Rectal smooth muscle tissue (tissue), 1 donor: Measurements from ENCODE around the gene LRP2.
"Not testable (repeated sequence)": the region's sequence is repeated elsewhere in the genome, so short reads cannot be mapped to it uniquely, and the experiment has no call there.

Experiments
- H3K27ac ChIP-seq: one replicate; pipeline ENCODE4 v1.7.0; 2013; ENCODE audit warnings: low read depth, low read length, inconsistent platforms
- H3K27me3 ChIP-seq: one replicate; pipeline ENCODE4 v1.7.0; 2013; ENCODE audit warnings: low read length; ENCODE audit not compliant: control insufficient read depth, insufficient read depth
- H3K36me3 ChIP-seq: one replicate; pipeline ENCODE4 v1.7.0; 2013; ENCODE audit warnings: low read length; ENCODE audit not compliant: control insufficient read depth, insufficient read depth
- H3K4me1 ChIP-seq: one replicate; pipeline ENCODE4 v1.7.0; 2013; ENCODE audit warnings: low read length; ENCODE audit not compliant: control insufficient read depth, insufficient read depth
- H3K4me3 ChIP-seq: one replicate; pipeline ENCODE4 v1.7.0; 2013; ENCODE audit warnings: low read length
- H3K9ac ChIP-seq: one replicate; pipeline ENCODE4 v1.7.0; 2013; ENCODE audit warnings: low read length

The LRP2 gene

DNA sequence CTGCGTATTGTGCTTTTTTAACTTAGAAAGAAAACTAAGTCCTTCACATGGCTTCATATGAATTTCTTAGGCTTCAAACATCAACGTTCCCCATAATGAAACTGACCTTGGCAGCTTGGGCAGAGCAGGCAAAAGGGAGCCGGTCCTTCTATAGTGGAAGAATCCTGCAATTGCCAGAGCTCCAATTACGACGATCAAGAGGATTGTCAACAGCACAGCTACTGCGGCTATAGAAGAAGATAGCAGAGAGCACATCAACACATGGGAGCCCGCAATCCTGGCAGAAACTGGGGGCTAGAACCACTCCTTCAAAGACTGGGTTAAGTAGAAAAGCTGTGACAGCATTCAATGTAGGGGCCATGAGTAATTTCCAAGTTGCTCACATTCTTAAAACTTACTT lies 223.2 kb downstream of the LRP2 start:
- H3K36me3 ChIP-seq = no peaks in the 10 kb centered on the region
- H3K27me3 ChIP-seq = no peaks in the 10 kb centered on the region
- H3K4me3 ChIP-seq = no peak overlapping the region
- H3K27ac ChIP-seq = no peak overlapping the region
- H3K4me1 ChIP-seq = no peaks in the 10 kb centered on the region
- H3K9ac ChIP-seq = no peak overlapping the region

- Histone ChIP-seq H3K27me3 (no peaks in the 10 kb centered on the region), H3K4me1 (no peaks in the 10 kb centered on the region), H3K4me3 (no peak overlapping the region), H3K36me3 (no peaks in the 10 kb centered on the region), H3K27ac (no peak overlapping the region), H3K9ac (no peak overlapping the region)
Measured at GRCh38 chr2:169137924-169138323, 224.4 kb downstream of the LRP2 start.

- Histone ChIP-seq H3K27me3 (no peaks in the 10 kb centered on the region), H3K4me3 (no peak overlapping the region), H3K36me3 (no peaks in the 10 kb centered on the region), H3K27ac (no peak overlapping the region), H3K9ac (no peak overlapping the region), H3K4me1 (no peaks in the 10 kb centered on the region)
Measured at GRCh38 chr2:169136885-169137534, 225.3 kb downstream of the LRP2 start.

DNA sequence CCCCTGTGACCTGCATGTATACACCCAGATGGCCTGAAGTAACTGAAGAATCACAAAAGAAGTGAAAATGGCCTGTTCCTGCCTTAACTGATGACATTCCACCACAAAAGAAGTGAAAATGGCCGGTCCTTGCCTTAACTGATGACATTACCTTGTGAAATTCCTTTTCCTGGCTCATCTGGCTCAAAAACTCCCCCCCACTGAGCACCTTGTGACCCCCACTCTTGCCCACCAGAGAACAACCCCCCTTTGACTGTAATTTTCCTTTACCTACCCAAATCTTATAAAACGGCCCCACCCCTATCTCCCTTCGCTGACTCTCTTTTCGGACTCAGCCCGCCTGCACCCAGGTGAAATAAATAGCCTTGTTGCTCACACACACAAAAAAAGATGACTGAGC lies 225.9 kb downstream of the LRP2 start:
- not testable (repeated sequence) for H3K27ac ChIP-seq, H3K4me1 ChIP-seq, H3K27me3 ChIP-seq, H3K4me3 ChIP-seq, H3K9ac ChIP-seq, H3K36me3 ChIP-seq

DNA sequence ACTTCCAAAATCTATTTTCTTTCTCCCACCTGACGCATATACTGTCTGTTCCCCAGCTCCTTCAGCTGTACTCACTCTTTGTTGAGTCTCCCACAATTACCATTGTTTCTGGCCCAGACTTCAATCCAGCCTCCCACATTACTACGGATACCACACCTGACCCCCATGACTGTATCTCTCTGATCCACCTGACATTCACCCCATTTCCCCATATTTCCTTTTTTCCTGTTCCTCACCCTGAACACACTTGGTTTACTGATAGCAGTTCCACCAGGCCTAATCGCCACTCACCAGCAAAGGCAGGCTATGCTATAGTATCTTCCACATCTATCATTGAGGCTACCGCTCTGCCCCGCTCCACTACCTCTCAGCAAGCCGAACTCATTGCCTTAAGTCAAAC lies 228.1 kb downstream of the LRP2 start:
- H3K4me1 ChIP-seq, H3K36me3 ChIP-seq, H3K4me3 ChIP-seq, H3K27ac ChIP-seq, H3K27me3 ChIP-seq, H3K9ac ChIP-seq: not testable (repeated sequence)

GRCh38 chr2:169131587-169132512 lies 230.5 kb downstream of the LRP2 start:
- Histone ChIP-seq H3K27me3 (no peaks in the 10 kb centered on the region), H3K4me1 (no peaks in the 10 kb centered on the region), H3K36me3 (no peaks in the 10 kb centered on the region), H3K27ac (no peak overlapping the region), H3K9ac (no peak overlapping the region), H3K4me3 (no peak overlapping the region)

DNA sequence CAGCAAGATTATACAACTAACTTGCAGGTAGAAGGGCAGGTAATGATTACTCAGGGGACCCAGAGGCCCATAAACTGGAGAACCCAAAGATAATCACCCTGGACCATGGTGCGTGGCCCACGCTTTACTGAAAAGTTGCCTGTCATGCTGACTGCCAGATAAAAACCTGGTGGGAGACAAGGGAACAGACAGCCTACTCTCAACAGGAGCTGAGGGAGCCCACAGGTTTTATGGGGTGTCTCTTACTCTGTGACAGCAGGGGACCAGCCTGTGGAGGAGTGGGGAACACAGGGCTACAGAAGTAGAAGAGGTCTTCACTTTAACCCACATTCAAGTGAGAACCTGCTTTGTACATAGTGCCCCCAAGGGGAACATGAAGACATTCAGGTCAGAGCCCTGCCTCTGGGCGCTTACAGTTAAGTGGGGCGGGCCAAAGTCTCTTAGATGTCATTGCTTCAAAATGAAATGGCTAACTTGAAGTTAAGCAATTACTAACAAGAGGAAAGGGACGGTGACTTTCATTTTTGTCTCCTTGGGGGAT lies 232.6 kb downstream of the LRP2 start:
- no peaks in the 10 kb centered on the region for H3K4me1 ChIP-seq
- no peak overlapping the region for H3K4me3 ChIP-seq
- H3K27ac ChIP-seq = no peak overlapping the region
- no peaks in the 10 kb centered on the region for H3K36me3 ChIP-seq
- no peaks in the 10 kb centered on the region for H3K27me3 ChIP-seq
- H3K9ac ChIP-seq = no peak overlapping the region

DNA sequence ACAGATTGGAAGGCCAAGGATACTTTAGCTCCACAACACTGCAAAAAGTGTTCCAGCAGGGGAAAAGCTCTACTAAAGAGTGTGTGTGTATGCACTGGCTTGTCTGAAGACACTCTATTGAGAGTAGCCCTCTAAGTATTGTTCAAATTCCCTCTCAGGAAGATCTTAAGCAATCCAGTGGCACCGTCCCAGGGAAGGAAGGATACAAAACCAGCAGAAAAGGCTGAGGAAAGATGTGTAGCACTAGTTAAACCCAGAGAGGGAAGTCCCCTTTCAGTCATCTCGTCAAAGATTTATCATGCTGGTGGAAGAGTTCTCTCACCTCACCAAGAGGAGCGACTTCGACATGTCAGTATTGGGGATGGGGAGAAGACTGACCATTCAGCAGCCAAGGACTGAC lies 242.5 kb downstream of the LRP2 start:
- H3K9ac ChIP-seq = no peak overlapping the region
- no peaks in the 10 kb centered on the region for H3K36me3 ChIP-seq
- no peaks in the 10 kb centered on the region for H3K27me3 ChIP-seq
- H3K4me1 ChIP-seq = no peaks in the 10 kb centered on the region
- no peak overlapping the region for H3K27ac ChIP-seq
- H3K4me3 ChIP-seq = no peak overlapping the region

DNA sequence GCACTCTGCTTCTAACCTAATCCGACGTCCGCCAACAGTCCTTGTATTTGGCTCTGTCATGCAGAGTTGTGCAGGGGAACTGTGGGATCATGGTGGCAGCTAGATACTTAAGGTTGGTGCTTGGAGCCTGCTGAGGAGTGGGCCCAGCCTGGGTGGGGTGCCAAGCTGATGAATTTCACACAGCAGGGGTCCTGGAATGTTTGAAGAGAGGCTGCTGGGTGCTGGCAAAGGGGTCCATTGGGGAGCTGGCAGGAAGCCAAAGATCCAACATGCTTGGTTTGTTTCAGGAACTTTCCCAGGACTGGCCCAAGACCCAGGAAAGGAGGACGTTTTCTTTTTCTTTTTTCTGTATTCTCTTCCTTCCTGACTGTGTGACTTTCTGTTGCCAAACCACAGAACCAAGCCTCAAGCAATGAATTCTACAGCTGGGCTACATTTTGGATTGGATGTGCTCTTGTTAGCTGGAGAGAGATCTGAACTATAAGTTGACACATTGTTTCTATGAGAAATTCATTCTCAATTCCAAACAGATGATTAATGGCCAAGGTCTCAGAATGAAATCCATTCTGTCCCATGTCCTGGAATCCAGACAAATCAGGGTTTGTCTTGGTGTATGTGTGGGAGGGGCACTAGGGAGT lies 243.1 kb downstream of the LRP2 start:
- no peak overlapping the region for H3K4me3 ChIP-seq
- H3K27me3 ChIP-seq = no peaks in the 10 kb centered on the region
- H3K27ac ChIP-seq = no peak overlapping the region
- H3K36me3 ChIP-seq = no peaks in the 10 kb centered on the region
- no peak overlapping the region for H3K9ac ChIP-seq
- H3K4me1 ChIP-seq = no peaks in the 10 kb centered on the region

DNA sequence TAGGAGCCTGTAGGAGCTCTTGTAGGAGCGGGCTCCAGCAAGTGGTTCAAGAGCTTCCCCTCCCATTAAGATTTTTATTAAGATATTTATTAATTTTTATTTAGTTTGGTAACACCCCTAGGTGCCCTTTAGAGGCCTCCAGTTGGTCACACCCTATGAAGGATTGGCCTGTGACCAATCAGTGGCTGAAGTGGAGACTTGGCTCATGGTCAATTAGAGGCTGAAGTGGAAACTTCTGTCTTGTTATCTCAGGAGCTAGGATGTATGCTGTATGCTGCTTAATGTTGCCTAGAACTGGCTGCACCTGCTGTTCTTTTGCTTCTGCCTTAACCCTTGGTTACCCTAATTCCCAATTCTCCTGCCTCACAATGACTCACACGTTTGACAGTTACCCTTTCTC lies 244.3 kb downstream of the LRP2 start:
- Histone ChIP-seq H3K9ac (no peak overlapping the region), H3K4me3 (no peak overlapping the region), H3K27ac (no peak overlapping the region), H3K4me1 (no peaks in the 10 kb centered on the region), H3K27me3 (no peaks in the 10 kb centered on the region), H3K36me3 (no peaks in the 10 kb centered on the region)

- Histone ChIP-seq H3K27ac (no peak overlapping the region), H3K9ac (no peak overlapping the region), H3K4me3 (no peak overlapping the region), H3K4me1 (no peaks in the 10 kb centered on the region), H3K27me3 (no peaks in the 10 kb centered on the region), H3K36me3 (no peaks in the 10 kb centered on the region)
Measured at GRCh38 chr2:169116993-169117392, 245.3 kb downstream of the LRP2 start.

GRCh38 chr2:169116327-169116726 lies 246.0 kb downstream of the LRP2 start:
- no peak overlapping the region for H3K4me3 ChIP-seq
- H3K27ac ChIP-seq = no peak overlapping the region
- H3K27me3 ChIP-seq = no peaks in the 10 kb centered on the region
- no peaks in the 10 kb centered on the region for H3K36me3 ChIP-seq
- H3K4me1 ChIP-seq = no peaks in the 10 kb centered on the region
- no peak overlapping the region for H3K9ac ChIP-seq
